ENCODE data around the gene HNRNPF. TPM values are rescaled to one million over a fixed set of nuclear protein-coding genes. Genes with fewer than 3 reads are reported as not detected.

Gene HNRNPF
- total RNA-seq, 1 experiment from 2014 or later = 253 TPM

DNA sequence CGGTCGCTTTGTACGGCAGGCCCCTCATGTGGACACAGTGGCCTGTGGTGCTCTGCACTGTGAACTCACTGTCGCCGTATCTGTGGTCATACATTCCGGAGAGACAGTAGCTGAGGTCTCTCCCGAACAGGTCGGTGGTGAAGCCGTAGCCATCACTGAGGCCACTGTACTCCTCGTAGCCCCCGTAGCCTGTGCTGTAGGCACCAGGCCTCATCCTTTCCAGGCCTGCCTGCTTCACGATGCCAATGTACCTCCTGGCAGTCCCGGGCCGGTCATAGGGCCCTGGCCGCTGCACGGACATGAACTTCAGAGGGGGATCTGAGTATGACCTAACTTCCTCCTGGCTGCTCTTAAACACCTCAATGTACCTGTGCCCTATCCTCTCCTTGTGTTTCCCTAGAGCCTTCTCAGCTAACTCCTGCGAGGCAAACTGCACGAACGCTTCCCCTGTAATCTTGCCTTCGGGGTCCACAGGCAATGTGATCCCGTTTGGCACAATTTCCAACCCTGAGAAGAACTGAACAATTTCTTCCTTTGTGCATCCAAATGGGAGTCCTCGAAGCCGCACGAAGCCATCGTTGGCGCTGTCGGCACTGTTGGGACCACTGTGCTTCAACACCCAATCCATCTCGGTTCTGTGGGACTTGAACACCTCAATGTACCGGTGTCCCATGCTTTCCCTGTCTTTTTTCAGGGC, 21.9 kb downstream of the HNRNPF start:
- in situ Hi-C loops (cut with HindIII; ENCODE audit: low pct_unique_long_range_greater_than_20kb, low sequenced_read_pairs) = no loop called here
- DNase-seq (ENCODE audit: low read depth) = no peak

DNA sequence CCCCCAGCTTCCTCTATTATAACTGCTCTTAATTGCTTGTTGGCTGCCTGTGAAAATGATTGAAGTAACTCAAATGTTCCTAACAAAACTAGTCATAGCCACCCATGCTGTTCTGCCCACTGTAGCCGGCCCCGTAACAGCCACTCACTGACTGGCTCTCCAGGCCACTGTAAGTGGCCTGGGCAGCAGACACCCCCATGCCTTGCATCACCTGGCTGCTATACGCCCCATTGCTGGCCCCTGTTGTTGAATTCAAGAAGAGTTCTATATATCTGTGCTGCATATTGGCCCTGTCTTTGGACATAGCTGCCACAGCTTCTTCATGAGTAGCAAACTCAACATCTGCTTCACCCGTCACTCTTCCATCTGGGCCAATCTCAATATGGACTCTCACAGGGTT, 22.4 kb downstream of the HNRNPF start:
- DNase-seq (ENCODE audit: low read depth) = no peak
- in situ Hi-C loops (cut with HindIII; ENCODE audit: low pct_unique_long_range_greater_than_20kb, low sequenced_read_pairs) = no loop called here

DNA sequence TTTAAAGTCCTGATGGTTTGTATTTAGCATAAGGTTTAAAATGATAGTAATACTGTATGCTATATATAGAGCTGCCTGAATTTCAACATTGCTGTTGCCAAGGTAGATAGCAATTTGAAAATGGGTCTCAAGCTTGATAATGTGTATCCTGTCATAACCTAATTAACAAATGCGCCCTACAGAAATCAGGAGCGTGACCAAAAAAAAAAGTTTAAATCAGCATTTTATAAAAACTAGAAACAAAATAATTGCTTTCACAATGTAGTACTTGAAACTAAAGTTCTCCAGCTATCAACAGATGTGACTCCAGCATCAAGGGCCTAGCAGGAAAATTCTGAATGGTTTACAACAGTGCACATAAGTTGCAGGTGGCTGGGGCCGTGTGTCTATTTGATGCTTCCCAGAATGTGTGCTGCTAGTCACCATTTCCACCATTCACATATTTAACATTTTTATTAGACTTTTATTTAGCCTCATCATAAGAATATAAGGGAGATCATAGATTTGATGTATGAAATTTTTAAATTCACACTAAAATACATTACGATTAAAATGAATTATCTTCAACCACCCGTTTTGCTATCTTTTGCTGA, 23.5 kb downstream of the HNRNPF start:
- in situ Hi-C loops (cut with HindIII; ENCODE audit: low pct_unique_long_range_greater_than_20kb, low sequenced_read_pairs) = no loop called here
- no peak for DNase-seq (ENCODE audit: low read depth)

DNA sequence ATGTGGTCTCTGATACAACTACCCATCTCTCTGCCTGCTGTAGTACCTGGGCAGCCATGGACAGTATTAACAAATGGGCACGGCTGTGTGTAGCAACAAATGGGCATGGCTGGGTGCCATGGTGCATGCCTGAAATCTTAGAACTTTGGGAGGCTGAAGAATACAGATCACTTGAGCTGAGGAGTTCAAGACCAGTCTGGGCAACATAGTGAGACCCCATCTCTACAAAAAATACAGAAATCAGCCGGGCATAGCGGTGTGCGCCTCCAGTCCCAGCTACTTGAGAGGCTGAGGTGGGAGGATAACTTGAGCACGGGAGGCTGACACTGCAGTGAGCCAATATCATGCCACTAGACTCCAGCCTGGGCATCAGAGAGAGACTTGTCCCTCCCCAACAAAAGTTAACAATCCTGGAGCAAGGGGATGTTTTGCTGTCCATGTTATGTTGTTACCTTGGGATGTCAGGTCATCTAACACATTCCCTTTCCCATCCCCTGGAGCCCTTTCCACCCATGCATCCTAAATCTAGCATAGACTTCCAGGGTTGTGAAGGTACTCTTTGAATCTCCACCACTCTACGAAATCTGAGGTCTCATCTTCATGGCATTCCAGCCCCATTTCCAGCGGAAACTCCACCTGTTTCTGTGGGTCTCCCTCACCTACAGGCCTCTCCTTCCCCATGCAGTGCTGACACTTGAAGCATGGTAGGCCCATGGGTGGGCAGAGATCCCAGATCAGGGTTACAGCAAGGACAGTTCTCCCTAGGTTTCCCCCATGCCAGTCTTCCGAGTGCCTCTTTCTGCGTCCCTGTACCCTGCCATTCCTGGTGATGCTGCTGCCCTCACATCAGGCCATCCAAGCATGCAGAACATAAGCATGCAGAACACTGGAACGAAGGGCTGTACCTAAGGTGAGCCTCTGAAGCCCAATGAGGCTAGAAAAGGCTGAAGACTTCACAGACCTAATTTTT, 24.4 kb downstream of the HNRNPF start:
- DNase-seq (ENCODE audit: low read depth) = no peak
- in situ Hi-C loops (cut with HindIII; ENCODE audit: low pct_unique_long_range_greater_than_20kb, low sequenced_read_pairs) = no loop called here

DNA sequence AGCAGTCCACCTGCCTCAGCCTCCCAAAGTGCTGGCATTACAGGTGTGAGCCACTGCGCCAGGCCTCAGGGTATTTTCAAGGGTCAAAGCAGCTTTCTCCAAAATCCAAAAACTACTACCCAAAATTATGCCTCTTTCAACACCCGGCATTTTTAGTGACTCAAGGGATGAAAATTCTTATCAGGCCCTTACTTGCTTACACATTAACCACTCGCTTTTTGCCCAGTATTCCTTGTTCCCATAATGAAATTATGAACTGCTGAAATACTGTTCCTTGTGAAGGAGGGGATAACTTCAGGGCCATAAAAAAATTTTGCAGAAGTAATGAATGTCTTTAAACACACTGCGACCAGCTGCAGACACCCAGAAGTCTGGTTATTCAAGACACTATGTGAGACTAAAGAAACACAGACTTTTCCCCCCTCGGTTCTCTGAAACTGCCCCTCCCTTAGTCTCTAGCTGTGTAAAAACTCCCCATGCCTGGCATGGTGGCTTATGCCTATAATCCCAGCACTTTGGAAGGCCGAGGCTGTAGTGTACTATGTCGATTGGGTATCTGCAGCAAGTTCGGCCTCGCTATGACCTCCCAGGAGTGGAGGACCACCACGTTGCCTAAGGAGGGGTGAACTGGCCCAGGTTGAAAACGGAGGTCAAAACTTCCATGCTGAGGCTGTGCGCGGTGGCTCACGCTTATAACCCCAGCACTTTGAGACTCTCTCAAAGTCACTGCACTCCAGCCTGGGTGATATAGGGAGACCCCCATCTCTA, 25.6 kb downstream of the HNRNPF start:
- in situ Hi-C loops (cut with HindIII; ENCODE audit: low pct_unique_long_range_greater_than_20kb, low sequenced_read_pairs) = no loop called here
- no peak for DNase-seq (ENCODE audit: low read depth)

DNA sequence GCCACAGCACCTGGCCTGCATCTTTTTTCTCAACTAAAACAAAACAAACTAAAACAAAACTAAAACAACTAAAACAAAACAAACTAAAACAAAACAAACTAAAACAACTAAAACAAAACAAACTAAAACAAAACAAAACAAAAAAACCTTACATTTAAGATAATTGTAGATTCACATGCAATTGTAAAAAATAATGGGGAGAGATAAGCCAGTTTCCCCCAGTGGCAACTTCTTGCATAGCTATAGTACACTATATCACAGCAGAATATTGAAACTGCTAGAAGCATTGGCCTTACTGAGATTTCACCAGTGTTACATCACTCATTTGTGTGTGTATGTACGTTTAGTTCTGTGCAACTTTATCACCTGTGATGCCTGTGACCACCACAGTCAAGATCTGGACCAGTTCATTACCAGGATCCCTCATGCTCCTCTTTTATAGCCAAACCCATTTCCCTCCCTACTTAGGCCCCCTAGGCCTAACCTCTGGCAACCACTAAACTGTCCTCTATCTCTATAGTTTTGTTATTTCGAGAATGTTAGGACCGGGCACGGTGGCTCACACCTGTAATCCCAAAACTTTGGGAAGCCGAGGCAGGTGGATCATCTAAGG, 28.3 kb downstream of the HNRNPF start:
- in situ Hi-C loops (cut with HindIII; ENCODE audit: low pct_unique_long_range_greater_than_20kb, low sequenced_read_pairs) = no loop called here
- DNase-seq (ENCODE audit: low read depth) = no peak

DNA sequence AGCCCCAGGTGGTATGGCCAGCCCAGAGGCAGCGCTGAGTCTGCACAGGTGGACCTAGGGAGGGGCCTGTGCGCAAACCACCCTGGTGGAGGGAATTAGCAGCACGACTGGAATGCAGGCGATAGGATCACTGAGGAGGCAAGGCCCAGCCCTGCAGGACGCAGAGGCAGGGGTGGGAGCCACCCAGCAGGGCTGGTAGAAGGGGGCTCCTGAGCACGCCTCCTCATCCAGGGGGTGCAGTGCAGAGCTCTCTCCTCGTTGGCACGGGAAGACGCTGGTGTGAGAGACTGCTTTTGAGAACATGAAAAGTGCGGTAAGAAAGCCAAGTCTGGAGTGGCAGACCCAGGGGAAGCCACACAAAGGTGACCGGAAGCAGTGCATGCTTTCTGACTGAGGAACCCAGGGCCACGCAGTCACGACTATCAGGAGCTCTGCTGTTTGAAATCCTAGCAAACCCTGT, 31.5 kb downstream of the HNRNPF start:
- in situ Hi-C loops (cut with HindIII; ENCODE audit: low pct_unique_long_range_greater_than_20kb, low sequenced_read_pairs) = no loop called here

DNA sequence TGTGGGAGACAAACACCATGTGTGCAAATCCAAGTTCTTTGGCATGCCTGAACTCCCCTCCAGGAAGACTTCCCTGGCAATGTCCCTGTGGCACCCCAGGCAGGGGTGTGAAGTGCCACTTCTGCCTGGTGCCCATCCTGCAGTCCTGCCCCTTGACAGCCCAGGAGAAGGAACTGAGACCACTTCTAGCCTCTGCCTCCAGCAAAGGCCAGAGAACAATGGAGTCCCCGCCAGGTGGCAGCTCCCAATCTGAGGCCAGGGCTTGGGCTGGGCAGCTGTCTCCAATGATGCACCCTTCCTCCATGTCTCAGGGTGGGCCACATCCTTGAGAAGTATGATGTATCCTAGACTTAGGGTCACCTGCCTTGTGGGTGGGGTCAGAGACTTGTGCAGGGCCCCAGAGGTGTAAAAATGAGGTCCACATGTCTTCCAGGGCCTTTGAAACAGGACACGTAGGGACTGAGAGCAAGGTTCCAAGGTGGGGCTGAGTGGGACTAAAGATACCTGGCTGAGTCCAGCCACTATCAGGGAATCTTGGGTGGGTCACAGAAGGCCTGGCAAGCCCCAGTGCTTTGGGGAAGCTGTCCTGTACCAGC, 32.1 kb downstream of the HNRNPF start:
- DNase-seq (ENCODE audit: low read depth) = no peak
- in situ Hi-C loops (cut with HindIII; ENCODE audit: low pct_unique_long_range_greater_than_20kb, low sequenced_read_pairs) = no loop called here

More for the DNA sequence above, 31.5 kb downstream of the HNRNPF start:
- DNase-seq (ENCODE audit: low read depth) = no peak

DNA sequence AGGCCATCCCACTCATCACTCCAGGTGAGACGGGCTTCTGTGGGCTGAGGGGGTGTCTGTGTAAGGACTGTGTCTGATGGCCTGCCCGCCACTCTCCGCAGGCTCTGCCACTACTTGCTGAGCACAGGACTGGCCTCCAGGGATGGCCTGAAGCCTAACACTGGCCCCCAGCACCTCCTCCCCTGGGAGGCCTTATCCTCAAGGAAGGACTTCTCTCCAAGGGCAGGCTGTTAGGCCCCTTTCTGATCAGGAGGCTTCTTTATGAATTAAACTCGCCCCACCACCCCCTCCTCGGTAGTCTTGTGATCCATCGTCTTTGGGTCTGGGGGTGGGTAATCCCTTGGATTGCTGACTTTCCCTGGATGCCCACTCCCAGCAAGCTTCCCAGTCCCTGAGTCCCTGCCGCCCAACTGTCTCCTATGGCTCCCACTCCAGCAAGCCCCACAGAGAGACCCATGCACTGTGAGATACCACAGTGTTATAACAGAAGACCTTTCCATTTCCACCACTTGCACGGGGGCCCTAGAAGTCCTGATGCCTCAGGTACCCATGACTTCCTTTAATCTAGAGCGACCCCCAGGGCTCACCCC, 32.8 kb downstream of the HNRNPF start:
- no peak for DNase-seq (ENCODE audit: low read depth)
- in situ Hi-C loops (cut with HindIII; ENCODE audit: low pct_unique_long_range_greater_than_20kb, low sequenced_read_pairs) = no loop called here

DNA sequence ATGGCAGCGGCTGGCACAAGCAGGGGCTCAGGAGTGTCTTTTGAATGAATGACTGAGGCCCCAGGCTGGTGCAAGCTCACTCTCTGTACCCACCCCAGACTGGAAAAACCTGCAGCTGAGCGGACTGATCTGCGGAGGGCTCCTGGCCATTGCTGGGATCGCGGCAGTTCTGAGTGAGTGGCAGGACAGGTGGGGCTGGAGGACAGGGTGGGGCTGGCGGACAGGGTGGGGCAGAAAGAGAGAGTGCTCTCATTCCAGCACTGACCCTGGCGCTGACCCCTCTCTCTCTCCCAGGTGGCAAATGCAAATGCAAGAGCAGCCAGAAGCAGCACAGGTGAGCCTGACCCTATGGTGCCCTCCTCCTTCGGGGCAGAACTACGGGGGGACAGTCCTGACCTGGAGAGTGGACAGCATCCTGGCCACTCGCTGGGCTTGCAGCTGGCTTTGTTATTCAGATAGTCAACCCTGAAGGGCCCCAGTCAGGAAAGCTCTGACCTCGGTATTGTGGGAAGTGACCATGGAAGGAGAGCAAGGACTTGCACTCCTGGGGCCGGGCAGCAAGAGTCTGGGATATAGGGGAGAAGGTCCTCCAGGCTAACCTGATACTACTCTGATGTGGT, 33.5 kb downstream of the HNRNPF start:
- DNase-seq (ENCODE audit: low read depth) = no peak
- in situ Hi-C loops (cut with HindIII; ENCODE audit: low pct_unique_long_range_greater_than_20kb, low sequenced_read_pairs) = no loop called here

DNA sequence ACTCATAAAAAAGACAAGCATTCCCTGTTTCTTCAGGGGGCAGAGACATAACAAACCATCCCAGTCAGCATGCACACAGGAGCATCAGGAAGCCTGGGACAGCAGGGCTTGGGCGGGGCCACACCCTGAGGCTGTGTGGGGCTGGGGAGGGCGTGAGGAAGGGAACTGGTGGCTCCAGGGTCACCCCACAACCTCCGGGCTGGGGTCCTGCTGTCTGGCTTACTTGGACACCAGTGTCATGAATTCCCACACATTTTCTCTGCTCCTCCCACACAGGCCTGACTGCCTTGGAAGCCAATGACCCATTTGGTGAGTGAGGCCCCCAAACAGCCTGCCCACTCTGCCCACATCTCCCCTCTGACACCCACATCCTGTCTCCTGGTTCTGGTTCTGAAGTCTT, 34.8 kb downstream of the HNRNPF start:
- DNase-seq (ENCODE audit: low read depth) = no peak
- in situ Hi-C loops (cut with HindIII; ENCODE audit: low pct_unique_long_range_greater_than_20kb, low sequenced_read_pairs) = no loop called here

DNA sequence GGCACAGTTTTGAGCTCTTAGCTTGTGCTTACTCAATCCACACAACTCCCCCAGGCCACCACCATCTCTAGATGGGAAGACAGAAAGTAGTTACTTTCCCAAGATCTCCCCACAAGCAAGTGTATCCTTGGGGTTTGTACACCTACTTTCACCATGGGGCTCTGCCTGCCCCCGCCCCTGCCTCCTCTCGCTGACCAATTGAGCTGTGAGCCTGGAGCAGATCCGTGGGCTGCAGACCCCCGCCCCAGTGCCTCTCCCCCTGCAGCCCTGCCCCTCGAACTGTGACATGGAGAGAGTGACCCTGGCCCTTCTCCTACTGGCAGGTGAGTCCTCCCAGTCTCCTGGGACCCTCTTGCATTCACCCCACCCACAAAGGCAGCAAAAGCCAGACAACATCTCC, 35.5 kb downstream of the HNRNPF start:
- in situ Hi-C loops (cut with HindIII; ENCODE audit: low pct_unique_long_range_greater_than_20kb, low sequenced_read_pairs) = no loop called here
- DNase-seq (ENCODE audit: low read depth) = no peak

DNA sequence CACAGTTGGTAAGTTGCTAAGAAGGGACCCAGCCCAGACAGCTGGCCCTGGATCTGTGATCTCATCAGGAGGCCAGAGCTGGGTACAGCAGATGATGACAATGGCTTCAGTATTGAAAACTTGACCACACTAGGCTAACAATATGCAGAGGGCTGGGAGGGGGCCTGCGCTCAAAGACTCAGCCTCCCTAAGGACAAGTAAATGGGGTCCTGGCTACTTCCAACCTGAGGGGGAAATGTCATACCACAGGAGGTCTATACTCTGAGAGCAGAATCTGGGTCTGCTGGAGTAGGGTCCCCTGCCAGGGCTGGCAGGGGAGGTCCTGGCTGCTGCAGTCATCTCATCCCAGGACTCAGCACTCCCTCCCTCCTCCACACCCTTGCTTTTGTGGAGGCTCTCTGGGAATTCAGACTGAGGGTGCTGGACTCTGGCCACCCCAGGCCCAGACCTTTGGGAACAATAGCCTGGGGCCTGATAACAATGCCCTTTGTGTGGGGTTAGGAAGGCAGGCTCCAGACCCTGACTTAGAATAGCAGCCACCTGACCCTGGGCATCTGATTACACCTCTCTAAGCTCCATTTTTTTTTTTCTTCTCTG, 36.1 kb downstream of the HNRNPF start:
- no peak for DNase-seq (ENCODE audit: low read depth)
- in situ Hi-C loops (cut with HindIII; ENCODE audit: low pct_unique_long_range_greater_than_20kb, low sequenced_read_pairs) = no loop called here

DNA sequence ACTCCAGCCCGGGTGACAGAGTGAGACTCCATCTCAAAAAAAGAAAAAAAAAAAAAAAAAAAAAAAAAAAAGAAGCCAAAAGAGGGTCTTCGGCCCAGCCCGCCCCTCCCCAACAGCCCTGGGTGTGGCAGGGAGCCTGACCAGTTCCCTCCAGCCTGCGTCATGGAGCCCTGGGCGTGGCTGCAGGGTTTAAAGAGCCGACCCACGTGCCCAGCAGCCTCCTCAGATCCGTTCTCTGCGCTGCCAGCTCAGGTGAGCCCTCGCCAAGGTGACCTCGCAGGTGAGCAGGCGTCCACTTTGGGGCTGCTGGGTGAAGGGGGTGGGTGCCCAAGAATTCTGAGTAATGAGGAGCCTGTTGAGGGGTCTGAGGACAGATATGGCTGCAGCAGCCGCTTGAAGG, 37.6 kb downstream of the HNRNPF start, which contains the start of gene FXYD4:
Gene FXYD4, plus strand, starts transcription at position 219 of the 400 bp plus-strand sequence. CDS start 2,111 bp downstream, outside the sequence.
- DNase-seq (ENCODE audit: low read depth) = no peak
- in situ Hi-C loops (cut with HindIII; ENCODE audit: low pct_unique_long_range_greater_than_20kb, low sequenced_read_pairs) = no loop called here

DNA sequence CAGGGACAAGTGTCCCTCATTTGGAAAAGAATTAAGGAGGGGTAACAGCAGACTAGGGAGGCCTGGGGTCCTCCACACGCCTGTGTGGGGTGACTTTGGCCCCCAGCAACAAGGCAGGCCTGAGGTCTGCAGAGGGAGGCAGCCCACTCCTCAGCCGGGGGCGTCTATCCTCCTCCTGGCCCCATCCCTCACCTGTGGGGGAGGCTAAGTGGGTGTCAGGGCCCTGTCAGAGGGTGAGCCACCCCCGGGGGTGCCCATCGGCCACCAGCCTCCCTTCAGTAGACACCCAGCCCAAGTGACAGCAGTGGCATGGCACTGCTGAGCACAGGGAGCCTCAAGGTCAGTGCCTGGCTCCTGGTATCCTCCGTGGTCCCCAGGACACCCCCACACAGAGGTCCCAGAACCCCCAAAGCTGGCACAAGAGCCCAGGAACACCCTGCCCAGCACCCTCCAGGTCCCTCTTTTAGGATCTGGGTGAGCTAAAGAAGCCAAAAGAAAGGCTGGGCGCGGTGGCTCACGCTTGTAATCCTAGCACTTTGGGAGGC, 38.2 kb downstream of the HNRNPF start:
- in situ Hi-C loops (cut with HindIII; ENCODE audit: low pct_unique_long_range_greater_than_20kb, low sequenced_read_pairs) = no loop called here
- no peak for DNase-seq (ENCODE audit: low read depth)

DNA sequence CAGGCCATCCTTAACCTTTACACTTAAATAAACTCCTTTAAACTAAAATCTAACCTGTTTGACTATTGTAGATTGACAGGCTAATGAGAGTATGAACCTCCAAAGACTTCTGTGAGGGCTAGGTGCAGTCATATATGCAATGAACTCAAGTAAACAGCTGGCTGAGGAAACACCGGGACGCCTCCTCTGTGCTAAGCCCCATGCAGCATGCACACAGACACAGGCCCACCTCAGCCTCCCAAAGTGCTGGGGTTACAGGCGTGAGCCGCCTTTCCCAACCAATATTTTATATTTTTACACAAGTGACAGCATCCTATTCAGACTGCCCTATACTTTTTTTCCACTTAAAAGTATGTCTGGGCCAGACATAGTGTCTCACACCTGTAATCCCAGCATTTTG, 39.1 kb downstream of the HNRNPF start:
- DNase-seq (ENCODE audit: low read depth) = no peak
- in situ Hi-C loops (cut with HindIII; ENCODE audit: low pct_unique_long_range_greater_than_20kb, low sequenced_read_pairs) = no loop called here
